GM12801 (cell line): Measurements from ENCODE around the gene ARFGAP1.

Experiments
- CTCF ChIP-seq: IDR thresholded peaks from one replicate; pipeline ENCODE4 v1.5.1; 2011; ENCODE audit warnings: control low read depth; ENCODE audit not compliant: insufficient read length; ENCODE audit errors: extremely low read depth

The ARFGAP1 gene

GRCh38 chr20:63235399-63235983 lies 37.1 kb upstream of the ARFGAP1 start, which contains the start of gene BIRC7:
BIRC7 (plus strand) TSS chr20:63235905; CDS start chr20:63236097, 192 bp downstream.
- TF ChIP-seq CTCF, result no peak

- no peak for TF ChIP-seq CTCF
Observed at GRCh38 chr20:63236116-63236837, 36.3 kb upstream of the ARFGAP1 start.

- TF ChIP-seq CTCF, result no peak
Observed at GRCh38 chr20:63238031-63238430, 34.6 kb upstream of the ARFGAP1 start.

- TF ChIP-seq CTCF, result no peak
Observed at GRCh38 chr20:63238514-63239125, 34.0 kb upstream of the ARFGAP1 start.

- no peak for TF ChIP-seq CTCF
Observed at GRCh38 chr20:63239431-63239830, 33.2 kb upstream of the ARFGAP1 start.

- no peak for TF ChIP-seq CTCF
Observed at GRCh38 chr20:63240004-63240403, 32.6 kb upstream of the ARFGAP1 start.

GRCh38 chr20:63241272-63241671 lies 31.3 kb upstream of the ARFGAP1 start:
- TF ChIP-seq CTCF, result no peak
